Measurements from ENCODE around the gene KAT2A. TPM values are rescaled to one million over a fixed set of nuclear protein-coding genes. Genes with fewer than 3 reads are reported as not detected.
"Not testable (repeated sequence)": the region's sequence is repeated elsewhere in the genome, so short reads cannot be mapped to it uniquely, and the experiment has no call there.

KAT2A gene
- 10 to 100 TPM; 52.6 to 54.2 TPM for total RNA-seq

DNA sequence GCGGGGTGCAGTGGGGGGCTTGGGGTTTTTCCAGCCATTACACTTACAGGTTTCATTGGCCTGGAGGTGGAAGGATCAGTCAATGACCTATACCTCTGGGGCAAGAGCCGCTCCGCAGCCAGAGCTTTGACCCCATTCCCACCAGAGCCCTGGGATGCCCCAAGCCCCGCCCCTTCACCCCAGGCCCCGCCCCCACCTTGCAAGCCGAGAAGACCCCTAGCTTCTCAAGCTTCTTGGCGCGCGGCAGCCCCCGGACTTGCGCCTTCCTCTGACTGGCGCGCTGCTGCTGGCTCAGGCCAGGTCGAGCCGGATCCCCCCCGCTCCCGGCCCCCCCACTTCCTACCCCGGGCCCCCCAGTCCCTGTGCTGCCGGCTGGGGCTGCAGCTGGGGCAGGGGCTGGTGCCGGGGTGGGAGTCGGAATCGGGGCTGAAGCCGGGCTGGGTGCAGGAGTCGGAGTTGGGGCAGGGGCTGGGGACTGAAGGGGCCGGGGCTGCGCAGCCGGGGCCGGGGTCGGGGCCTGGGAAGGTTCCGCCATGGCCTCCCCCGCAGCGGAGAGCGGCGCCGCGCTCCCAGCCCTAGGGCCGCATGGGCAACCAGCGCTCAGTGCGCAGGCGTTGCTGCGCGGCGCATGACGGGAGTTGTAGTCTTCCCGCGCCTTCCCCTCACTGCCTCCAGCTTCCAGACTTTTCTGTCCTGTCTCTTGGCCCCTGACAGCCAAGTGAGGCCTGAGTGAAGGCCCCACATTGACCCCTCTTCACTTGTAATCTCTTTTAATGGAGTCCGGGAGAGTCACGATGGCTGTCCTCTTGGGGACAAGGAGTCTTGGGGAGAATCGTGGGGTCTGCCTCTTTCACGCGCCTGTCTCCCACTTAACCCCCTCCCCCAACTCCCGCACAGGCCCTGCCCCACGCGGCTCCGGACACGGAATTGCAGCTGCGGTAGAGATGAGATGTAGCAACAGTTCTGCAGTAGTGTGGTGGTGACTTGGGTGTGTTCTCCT lies at the start of gene KAT2A:
Gene KAT2A, minus strand, starts transcription at position 598 of the 1,000 bp plus-strand sequence. Its CDS starts 63 bp downstream, at position 535.
- ChIA-PET POLR2A (interaction anchor here (0.7 to 1.7 kb wide), 7 partner anchors 8 to 257 kb away, joined by 3 to 7 read pairs (median 4); partner anchors contain the start of genes DHX58, DNAJC7 and NKIRAS2), CTCF (interaction anchor here (0.6 to 1.9 kb wide), 10 partner anchors 10 to 284 kb away, joined by 3 to 7 read pairs (median 4); partner anchors contain the start of genes DNAJC7 and NKIRAS2)

DNA sequence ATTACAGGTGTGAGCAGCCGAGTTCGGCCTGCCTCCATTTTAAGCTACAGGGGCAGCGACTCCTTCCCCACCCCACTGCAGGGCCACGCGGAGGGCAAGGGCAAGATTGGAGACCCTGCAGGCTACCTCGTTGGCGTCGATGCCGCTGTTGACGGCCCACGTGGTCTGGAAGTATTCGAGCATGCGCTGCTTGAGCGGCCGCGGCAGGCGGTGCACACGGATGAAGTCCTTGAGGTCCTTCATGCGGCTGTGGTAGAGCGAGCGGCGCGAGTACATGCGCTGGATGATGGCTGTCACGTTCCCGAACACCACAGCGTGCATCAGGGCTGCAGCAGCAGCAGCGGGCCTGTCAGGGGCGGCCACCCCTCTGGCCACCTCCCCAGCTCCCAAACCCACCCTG lies 48.2 kb upstream of the KAT2A start:
- ChIA-PET POLR2A (no interaction called here), CTCF (no interaction called here)

DNA sequence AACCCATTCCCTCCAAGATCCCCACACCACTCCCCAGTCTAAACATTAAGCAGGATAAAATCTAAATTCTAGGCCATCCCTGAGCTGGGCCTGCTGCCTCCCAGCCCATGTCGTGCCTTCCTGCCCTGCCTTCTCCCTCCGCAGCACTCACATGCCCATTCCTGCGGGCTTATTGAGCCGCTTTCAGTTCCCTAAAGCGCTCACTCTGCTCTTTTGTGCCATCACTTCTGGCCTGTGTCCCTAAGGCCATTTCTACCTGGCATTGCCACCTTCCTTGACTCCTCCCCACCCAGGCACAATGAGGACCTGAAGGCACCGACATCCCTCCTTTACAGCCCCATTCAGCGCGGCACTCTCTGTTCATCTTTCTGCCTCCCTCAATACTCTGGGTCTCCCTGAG lies 46.6 kb upstream of the KAT2A start:
- POLR2A ChIA-PET, result no interaction called here
- CTCF ChIA-PET, result no interaction called here

GRCh38 chr17:42166196-42166763 lies 45.1 kb upstream of the KAT2A start:
- ChIA-PET POLR2A (no interaction called here), CTCF (no interaction called here)

GRCh38 chr17:42165751-42166150 lies 44.6 kb upstream of the KAT2A start:
- POLR2A ChIA-PET, result no interaction called here
- CTCF ChIA-PET, result no interaction called here

- CTCF ChIA-PET, result interaction anchor here (0.8 to 1.9 kb wide), 5 partner anchors 15 to 58 kb away, joined by 3 to 4 read pairs (median 3); partner anchors contain the start of gene KCNH4
- POLR2A ChIA-PET, result no interaction called here
Observed at GRCh38 chr17:42163696-42164407, 42.7 kb upstream of the KAT2A start.

GRCh38 chr17:42163113-42163512 lies 41.9 kb upstream of the KAT2A start:
- POLR2A ChIA-PET, result no interaction called here
- CTCF ChIA-PET, result interaction anchor here (0.9 to 1.9 kb wide), 4 partner anchors 18 to 59 kb away, joined by 3 to 4 read pairs (median 4); partner anchors contain the start of gene KCNH4

DNA sequence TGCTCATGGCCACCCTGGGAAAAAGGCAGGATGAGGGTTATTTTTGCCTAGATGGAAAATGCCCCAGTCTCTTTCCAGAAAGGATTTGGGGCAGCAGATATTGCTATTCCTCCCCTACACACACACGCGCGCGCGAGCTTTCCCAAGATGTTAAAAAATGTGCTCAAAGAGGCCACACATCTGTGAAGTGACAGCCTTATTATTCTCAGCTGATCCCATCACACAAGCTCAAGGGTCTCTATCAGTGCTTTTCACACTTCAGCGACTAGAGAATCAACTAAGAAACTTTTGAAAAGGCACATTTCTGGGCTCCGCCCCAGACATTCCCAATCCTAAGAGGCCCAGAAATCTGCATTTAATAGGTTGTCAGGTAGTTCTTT lies 39.4 kb upstream of the KAT2A start:
- CTCF ChIA-PET, result no interaction called here
- POLR2A ChIA-PET, result no interaction called here

GRCh38 chr17:42159796-42160530 lies 38.8 kb upstream of the KAT2A start:
- ChIA-PET POLR2A (no interaction called here), CTCF (no interaction called here)

GRCh38 chr17:42155614-42156045 lies 34.5 kb upstream of the KAT2A start:
- POLR2A ChIA-PET, result no interaction called here
- CTCF ChIA-PET, result no interaction called here

- ChIA-PET POLR2A (interaction anchor here (1.0 kb wide), 1 partner anchor 40 kb away, joined by 3 read pairs; no protein-coding TSS in a partner anchor), CTCF (interaction anchor here (0.6 to 1.6 kb wide), 3 partner anchors 25 to 221 kb away, joined by 3 read pairs; no protein-coding TSS in a partner anchor)
Observed at GRCh38 chr17:42153919-42154742, 33.0 kb upstream of the KAT2A start.

DNA sequence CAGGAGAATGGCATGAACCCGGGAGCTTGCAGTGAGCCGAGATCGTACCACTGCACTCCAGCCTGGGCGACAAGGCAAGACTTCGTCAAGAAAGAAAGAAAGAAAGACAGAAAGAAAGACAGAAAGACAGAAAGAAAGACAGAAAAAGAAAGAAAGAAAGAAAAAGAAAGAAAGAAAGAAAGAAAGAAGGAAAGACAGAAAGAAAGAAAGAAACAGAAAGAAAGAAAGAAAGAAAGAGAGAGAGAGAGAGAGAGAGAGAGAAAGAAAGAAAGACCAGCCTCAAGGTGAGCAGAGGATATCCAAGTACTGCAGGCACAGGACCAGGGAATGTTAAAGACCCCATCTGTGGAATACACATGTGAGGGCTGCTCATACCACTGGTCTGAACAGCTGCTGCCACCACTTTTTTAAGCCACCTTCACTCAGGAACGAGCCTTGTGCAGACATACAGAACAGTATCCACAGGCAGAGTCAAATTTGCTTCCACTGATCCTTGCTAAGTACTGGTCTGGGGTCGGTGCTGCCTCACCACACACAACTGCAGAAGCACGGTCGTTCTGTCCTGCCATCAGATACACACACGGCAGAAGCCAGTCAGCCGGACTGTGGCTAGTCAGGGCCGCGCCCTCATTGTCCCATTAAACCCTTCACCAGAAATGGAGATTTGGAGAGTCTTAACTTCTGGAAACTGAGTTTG lies 25.9 kb upstream of the KAT2A start:
- ChIA-PET CTCF (interaction anchor here (0.7 kb wide), 1 partner anchor 37 kb away, joined by 4 read pairs; no protein-coding TSS in a partner anchor), POLR2A (no interaction called here)

DNA sequence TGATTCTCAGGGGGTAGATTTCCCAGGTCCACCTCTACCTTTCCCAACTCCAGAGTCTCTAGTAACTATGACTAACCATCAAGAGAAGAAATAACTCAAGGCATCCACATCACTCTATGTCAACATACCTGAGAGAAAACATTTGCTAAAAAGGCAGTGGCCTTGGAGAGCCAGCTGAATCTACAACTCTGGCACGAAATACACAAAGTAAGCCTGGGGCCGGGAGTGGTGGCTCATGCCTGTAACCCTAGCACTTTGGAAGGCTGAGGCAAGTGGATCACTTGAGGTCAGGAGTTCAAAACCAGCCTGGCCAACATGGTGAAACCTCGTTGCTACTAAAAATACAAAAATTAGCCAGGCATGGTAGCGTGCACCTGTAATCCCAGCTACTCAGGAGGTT lies 22.0 kb upstream of the KAT2A start:
- POLR2A ChIA-PET, result interaction anchor here (0.6 kb wide), 1 partner anchor 11 kb away, joined by 3 read pairs; no protein-coding TSS in a partner anchor
- CTCF ChIA-PET, result not testable (repeated sequence)

- ChIA-PET CTCF (no interaction called here), POLR2A (interaction anchor here (0.5 to 0.6 kb wide), 2 partner anchors 10 to 45 kb away, joined by 3 read pairs; no protein-coding TSS in a partner anchor)
Observed at GRCh38 chr17:42142371-42142896, 21.3 kb upstream of the KAT2A start.

- POLR2A ChIA-PET, result no interaction called here
- CTCF ChIA-PET, result interaction anchor here (1.0 to 1.6 kb wide), 2 partner anchors 9 to 75 kb away, joined by 3 read pairs; no protein-coding TSS in a partner anchor
Observed at GRCh38 chr17:42141382-42141781, 20.2 kb upstream of the KAT2A start.

DNA sequence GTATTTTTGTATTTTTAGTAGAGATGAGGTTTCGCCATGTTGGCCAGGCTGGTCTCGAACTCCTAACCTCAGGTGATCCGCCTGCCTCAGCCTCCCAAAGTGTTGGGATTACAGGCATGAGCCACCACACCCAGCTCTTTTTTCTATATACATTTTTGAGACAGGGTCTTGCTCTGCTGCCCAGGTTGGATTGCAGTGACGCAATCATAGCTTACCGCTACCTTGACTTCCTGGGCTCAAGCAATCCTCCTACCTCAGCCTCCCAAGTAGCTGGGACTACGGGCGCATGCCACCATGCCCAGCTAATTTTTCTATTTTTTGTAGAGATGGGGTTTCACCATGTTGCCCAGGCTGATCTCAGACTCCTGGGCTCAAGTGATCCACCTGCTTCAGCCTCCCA lies 19.5 kb upstream of the KAT2A start:
- CTCF ChIA-PET, result interaction anchor here (1.0 to 1.6 kb wide), 2 partner anchors 10 to 74 kb away, joined by 3 read pairs; no protein-coding TSS in a partner anchor
- POLR2A ChIA-PET, result not testable (repeated sequence)
